WI38 (cell line): Measurements from ENCODE around the gene LUZP2.
"Not testable (repeated sequence)": the region's sequence is repeated elsewhere in the genome, so short reads cannot be mapped to it uniquely, and the experiment has no call there.

Experiments used
- H3K4me3 ChIP-seq: 2 replicates; pipeline ENCODE4 v1.5.1; 2011; ENCODE audit warnings: low read depth, mild to moderate bottlenecking, control low read depth, low read length
- CTCF ChIP-seq: IDR thresholded peaks from 2 replicates; pipeline ENCODE4 v1.5.1; 2012; ENCODE audit warnings: low read depth, mild to moderate bottlenecking, control low read depth, low read length

Gene LUZP2

DNA sequence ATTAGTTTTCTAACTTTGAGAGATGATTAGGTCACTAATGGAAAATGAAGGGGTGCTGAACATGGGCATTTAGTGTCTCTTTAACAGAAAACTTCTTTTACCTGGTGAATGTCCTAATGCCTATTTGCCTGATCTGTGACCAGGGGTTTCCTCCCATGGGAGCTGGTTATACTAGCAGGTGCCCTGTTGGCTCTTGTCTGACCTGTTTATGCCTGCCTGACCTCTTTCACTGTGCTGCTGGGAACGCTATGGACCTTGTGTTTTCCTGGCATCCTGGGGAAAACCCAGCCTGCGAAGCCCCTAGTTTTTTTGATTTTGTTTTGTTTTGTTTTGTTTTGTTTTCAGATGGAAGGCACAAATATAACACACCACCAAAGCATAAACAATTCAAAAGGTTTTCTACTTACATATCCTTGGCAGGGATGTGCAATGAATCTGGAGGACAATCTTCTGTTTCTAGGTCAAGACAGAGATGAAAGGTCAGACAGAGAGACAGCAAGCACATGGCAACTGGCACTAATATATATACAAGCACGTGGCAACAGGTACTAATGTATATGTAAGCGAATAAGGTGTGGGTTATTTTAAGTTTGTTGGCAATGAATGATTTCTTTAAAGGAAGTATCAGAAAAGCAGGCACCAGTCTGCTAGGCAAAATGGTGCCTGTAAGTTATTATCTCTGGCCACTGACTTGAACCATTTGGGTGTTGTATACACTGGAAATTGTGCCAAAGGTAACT is 390.2 kb downstream of the LUZP2 start:
- no peak overlapping the region for H3K4me3 ChIP-seq
- TF ChIP-seq CTCF = no peak

DNA sequence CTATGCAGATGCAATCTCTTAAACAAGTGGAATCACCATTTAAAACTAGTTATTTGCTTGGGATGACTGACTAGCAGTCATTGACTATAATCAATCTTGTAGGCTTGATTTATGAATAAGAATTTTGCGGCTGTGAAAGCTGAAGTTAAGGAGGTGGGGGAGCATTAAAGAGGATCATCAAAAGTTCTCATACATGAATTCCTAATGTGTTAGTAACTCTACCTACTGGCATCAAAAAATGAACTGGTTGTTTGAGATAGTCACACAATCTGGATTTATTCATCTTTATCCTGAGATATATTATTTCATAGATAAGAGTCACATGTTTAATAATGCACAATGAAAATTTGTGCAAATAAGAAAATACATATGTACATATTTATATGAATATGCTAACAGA is 393.6 kb downstream of the LUZP2 start:
- TF ChIP-seq CTCF = no peak
- H3K4me3 ChIP-seq = no peak overlapping the region

DNA sequence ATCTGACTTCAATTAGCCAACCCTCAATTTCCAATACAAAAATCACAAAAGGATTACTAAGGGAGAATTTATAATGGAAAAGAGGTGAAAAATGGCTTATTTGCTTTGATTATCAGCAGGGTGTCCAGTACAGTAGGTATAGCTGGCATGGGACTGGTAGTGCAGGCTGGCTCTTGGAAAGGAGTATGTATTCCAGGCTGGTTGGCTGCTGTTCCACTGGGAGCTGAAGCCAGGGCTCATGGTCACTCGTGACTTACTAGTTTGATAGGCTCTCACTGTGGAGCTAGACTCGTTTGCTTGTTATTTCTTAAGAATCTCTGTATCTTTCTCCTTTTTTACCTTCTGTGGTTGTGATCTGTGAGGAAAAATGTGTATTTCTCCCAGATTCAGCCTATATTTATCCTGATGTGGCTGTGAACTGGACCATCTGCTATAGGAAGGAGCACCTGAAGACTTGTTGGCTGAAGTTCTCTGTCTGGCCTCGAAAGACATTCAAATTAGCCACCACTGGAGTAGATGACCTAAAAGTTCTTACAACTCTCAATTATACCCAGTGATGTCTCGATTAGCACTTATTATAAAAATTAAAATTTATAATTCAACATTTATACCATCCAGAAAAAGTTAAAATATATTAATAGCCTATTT is 395.1 kb downstream of the LUZP2 start:
- not testable (repeated sequence) for H3K4me3 ChIP-seq

DNA sequence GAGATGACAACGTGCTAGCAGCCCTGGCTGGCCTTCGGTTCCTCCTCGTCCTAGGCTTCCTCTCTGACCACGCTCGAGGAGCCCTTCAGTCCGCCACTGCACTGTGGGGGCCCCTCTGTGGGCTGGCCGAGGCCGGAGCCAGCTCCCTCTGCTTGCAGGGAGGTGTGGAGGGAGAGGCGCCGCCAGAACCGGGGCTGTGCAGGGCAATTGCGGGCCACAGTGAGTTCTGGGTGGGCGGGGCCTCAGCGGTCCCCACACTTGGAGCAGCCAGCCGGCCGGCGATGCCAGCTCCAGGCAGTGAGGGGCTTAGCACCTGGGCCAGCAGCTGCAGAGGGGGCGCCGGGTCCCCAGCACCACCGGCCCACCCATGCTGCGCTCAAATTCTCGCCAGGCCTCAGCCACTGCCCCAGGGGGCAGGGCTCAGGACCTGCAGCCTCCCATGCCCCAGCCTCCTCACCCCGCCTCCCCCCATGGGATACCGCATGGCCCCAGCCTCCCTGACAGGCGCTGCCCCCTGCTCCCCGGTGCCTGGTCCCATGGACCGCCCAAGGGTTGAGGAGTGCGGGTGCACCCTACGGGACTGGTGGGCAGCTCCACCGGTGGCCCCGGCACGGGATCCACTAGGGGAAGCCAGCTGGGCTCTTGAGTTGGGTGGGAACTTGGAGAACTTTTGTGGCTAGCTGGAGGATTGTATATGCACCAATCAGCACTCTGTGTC is 399.4 kb downstream of the LUZP2 start:
- no peak overlapping the region for H3K4me3 ChIP-seq
- no peak for TF ChIP-seq CTCF

DNA sequence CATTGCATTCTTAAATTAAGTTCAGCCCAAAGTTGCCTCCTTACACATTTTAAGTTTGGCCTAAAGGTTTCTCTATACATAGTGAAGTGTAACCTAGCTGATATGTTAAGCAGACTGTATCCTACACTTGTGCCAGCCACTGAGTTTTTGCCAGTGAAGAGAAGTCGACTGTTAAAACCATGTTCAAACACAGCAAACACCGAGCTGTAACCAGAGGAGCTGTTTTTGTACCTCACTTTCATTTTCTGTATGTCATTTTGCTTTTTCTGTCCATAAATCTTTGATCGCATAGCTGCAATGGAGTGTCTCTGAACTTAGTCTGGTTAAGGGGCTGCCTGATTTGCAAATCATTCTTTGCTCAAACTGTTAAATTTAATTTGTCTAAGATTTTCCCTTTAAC is 403.7 kb downstream of the LUZP2 start:
- TF ChIP-seq CTCF = no peak
- H3K4me3 ChIP-seq = no peak overlapping the region

DNA sequence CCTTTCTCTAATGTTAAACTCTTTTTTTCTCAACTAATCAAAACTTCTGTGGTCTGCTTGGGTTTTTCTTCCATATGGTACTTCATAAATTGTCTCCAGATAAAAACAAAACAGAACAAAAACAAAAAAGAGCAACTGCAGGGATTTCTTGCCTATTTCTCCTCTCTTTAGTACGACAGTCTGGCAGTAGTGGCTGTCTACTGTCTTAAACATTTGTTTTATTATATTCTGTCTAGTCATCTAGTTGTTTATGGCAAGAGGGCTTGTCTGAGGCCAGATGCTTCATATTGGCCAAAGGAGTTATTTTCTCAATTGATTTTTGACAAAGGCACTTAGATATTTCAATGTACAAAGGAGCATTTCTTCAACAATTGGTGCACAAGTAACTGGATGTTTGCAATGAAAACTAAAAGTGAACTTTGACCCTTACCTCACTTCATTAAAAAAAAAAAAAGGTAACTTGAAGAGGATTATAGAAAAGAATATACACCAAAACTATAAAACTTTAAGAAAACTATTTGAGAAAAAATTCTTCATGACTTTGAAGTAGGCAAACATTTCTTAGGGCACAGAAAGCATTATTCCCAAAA is 404.2 kb downstream of the LUZP2 start:
- no peak overlapping the region for H3K4me3 ChIP-seq
- TF ChIP-seq CTCF = no peak

- TF ChIP-seq CTCF = no peak
- no peak overlapping the region for H3K4me3 ChIP-seq
Observed at GRCh38 chr11:24903555-24903954, 406.7 kb downstream of the LUZP2 start.
